Embryonic facial prominence (tissue), 1 donor: Measurements from ENCODE around the gene MAPK7.
A peak's percentile ranks its signal among the peaks of the same experiment; 100 is the strongest.

Experiments
- DNase-seq: peaks from one replicate; pipeline ENCODE4 v3.0.0-alpha.2; 2016; ENCODE audit errors: extremely low spot score

The MAPK7 gene

DNA sequence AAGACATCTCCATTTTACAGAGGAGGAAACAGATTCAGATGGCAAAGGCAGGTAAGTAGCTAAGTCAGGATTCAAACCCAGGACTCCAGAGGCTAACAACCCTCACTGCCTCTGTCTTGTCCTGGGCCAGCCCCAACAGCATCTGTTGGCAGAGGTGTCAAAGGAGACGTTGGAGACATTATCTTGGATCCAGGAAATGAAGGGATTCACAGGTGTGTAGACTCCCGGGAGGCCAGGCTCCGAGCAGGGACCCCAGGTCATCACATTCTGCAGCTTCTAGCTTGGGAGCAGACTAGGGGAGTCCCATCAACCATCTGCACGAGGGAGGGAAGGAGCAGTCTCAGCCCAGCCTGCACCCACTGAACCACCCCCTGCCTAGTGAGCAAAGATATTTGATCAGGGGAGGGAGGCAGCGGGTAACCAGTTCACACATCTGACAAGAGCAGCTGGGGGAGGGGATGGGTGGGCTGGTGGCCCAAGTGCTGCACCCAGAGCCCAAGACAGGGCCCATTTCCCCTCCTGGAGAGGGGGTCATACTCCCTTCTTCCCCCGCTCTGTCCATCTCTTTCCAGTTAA, 14.8 kb upstream of the MAPK7 start:
- no peak for DNase-seq

DNA sequence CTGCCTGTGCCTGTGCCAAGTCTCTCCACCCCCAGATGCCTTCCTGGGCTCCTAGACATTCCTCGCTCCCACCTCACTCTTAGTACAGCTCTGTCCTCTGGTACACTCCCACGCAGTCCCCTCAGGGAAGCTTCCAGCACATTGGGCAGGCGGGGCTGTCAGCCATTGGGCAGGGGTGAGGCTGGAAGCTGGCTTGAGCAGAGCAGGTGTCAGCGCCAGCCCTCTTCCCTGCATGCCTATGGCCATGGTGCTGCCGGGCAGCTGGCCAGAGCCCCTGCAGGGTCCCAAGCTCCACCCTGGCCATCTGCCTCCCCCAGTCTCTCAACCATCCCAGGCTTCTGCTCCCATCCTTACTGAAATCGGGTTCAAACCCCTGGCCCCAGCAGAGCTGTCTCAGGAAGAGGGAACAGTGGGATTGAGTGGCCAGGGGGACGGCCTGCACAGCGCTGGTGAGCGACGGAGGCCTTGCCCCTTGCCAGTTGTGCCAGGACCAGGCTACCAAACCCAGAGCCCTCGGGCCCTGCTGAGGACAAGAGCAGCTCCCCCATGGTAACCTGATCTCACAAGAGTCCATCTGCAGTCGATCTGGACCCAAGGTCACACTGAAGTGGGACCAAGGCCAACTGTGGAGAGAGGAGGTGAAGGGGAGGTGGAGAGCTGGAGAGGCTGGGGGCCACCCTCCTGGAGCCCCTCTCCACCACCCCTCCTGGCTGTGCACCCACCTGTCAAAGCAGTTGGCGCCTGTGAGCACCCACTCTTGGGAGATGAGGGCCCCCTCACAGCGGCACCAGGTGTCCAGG, 13.4 kb upstream of the MAPK7 start:
- DNase-seq: no peak

DNA sequence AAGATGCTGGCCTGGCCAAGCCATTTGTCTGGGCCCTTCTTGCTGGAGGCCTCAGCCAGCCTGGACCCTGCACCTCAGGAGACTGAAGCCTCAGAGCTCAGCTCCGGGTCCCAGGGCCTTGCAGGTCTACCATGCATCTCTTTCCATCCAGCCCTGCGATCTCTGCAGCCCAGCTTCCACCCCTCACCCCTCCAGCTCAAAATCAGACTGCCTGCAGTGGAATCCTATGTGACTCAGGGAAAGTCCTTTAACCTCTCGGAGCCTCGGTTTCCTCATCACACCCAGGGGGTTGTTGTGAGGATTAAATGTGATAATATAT, 12.8 kb upstream of the MAPK7 start:
- no peak for DNase-seq

DNA sequence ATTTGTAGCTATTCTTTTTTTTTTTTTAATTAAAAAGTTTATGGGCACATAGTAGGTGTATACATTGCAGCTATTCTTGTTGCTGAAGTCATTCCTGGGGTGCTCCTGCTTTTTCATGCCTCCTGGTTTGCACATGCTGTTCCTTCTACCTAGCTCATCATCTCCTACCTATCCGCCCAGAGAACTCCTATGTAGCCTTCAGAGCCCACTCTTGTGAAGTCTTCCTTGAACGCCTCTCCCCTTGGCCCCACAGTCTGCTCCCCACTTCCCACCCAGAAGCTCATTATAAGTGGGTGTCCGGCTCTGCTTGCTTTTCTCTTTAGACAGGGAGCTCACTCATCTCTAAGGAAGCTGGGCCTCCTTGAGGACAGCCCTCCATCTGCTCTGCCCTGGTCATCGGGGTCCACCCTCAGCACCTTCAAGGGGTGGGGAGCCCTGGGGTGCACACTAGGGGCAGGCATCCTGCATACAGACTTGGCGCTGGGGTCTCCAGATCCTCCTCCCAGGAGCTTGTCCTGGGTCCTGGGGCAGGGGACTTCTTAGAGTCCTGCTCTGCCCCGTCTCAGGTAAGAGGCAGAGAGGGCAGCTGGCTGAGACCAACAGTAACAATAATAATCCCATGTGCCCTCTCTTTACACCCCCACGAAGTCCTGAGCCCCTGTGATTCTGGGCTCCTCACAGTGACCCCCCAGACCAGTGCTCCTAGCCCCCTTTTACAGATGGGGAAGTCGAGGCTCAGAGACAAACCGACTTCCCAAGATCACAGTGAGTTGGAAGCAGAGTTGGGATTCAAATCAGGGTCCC, 12.3 kb upstream of the MAPK7 start:
- DNase-seq: no peak

DNA sequence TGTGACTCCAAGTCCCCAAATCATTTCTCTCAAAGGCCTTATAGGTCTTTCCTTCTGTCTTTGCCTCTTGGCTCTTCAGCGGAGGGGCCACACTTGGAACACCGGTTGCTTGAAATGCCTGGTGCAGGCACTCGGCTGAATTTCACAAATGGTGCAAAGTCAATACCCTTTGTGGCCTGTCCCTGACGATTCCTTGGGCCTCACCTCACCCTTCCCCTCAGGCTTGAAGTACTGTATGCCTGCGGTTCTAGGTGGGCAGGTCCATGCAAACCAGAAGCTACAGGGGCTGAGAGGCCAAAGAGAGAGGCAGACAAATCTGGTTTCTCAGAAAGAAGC, 11.7 kb upstream of the MAPK7 start:
- no peak for DNase-seq

DNA sequence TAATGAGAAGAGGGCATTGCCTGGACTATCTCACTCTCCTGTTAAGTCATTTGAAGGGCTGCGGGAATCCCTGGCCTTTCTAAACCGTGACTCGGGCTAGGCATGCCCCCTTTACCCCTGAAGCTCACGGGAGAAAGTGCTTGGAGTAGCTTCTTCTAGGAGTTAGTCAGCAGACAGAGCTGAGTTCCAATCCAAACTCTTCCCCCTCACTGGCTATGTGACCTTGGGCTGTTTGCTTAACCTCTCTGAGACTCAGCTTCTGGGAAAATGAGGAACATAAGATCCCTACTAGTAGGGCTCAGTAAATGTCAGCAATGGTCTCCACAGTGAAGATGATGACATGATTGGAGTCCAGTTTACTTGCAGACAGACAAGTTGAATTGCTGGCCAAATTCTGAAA, 10.1 kb upstream of the MAPK7 start:
- DNase-seq: no peak

DNA sequence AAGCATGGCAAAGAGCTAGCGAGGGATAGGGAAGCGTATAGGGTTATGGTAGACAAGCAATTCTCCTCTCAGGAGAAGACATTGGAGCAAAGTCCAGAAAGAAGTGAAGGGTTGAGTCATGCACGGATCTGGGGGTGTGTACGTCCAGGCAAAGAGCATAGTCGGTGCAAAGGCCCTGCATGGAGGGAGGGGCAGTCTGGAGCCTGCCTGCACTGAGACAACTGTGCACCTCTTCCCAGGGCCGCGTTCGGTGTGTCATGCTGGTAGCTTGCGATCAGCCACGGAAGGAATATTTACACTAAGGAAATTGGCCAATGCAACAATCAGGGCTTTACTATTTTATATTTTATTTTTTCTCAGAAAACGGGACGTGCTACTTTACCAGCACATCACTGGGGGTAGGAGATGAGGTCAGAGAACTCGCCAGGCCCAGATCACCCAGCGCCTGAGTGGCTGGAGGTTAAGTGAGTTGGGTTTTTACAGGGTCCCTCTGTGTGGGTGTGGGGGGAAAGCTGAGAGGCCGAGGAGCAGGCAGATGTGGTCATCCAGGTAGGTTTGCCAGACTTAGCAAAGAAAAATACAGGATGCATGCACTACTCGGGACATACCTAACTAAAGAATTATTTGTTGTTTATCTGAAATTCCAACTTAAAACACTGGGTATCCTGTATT, 9.1 kb upstream of the MAPK7 start:
- no peak for DNase-seq

DNA sequence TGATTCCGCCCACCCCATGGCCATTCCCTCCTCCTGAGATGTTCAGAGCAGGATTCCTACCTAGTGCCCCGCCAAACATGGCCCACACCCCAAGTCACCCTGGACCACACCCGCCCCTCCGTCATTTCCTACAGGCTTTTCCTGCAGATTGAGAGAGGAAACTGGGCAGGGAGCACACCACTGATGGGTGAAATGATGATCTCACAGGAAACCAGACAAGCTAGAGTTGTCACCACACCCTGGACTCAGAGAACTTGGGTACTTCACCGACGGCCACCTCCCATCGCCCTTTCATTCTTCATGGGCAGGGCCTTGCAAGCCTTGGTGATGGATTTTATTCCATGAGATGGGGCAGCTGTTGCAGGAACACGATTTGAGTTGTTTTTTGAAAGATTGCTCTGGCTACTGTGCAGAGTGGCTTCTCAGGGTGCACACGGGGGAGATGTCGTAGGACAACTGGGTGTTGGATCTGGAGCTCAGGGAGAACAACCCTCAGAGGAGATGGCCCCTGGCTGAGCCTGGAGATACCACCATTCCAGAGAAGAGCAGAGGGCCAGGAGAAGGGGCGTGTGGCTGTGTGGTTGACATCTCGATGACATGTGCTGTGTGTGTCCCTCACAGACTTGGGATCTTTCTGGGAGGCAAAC, 8.3 kb upstream of the MAPK7 start:
- no peak for DNase-seq

DNA sequence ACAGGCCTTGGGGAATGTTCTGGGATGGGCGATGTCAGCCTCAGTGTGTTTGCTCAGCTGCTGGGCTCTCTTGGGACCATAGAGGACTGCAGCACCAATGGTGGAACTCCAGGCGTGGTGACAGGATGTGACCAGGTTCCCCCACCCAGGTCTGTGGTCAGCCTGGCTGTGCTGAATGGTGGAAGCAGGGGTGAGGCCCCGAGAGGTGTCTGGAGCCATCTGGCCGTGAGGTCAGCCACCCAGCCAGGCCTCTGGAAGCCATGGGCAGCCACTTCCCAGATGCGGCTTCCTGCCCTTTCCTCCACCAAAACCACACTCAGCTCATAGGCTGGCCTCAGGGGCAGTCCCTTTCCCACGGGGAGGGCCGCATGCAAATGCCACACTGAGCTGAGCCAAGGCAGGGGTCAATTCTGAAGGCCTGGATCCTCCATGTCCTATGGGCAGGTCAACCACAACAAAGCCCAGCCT, 7.8 kb upstream of the MAPK7 start:
- DNase-seq: no peak

DNA sequence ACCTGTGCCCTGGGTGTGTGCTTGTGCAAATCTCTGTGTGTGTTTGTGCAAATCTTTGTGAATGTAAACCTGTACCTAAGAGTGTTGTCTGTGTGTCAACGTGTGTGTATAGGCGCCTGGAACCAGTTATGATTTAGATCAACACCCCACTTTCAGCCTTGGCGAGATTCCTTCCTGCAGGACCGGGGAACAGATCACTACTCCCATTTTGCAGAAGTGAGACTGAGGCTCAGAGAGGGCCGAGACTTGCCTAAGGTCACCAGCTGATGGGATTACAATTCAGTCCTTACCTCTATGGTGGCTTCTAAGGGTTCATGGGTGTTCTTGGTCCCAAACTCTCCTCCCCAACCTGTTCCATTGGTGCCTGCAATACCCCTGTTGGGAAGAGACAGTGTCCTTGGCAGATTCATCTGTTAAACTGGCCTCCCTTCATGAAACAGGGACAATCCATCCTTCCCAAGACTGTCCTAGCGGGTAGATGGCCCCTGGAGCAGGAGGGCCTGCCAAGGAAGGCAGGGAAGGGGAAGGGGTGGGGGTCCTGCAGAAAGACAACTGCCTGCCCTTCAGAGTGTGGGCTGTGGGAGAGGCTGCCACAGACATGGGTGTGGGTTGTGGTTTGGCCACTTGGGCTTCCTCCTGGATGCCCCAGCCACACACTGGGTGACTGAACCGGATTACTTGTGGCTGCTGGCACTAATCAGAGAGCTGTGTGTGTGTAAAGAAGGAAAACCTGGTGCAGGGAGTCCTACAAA, 6.9 kb upstream of the MAPK7 start:
- no peak for DNase-seq

DNA sequence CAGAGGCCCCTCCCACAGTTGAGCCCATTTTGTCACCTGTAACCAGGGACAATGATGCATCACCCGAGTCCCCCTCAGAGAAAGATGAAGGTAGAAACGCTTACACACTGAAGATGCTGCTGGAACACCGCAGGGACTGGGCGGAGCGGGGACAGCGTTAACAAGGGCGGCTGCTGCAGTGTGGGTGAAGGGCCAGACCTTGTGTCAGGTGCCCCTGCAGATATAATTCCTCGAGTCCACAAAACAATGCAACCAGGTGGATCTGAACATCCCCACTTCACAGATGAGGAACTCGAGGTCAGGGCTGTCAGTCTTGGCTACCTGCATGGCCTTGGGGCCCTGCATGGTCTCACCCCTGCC, 6.3 kb upstream of the MAPK7 start:
- no peak for DNase-seq

DNA sequence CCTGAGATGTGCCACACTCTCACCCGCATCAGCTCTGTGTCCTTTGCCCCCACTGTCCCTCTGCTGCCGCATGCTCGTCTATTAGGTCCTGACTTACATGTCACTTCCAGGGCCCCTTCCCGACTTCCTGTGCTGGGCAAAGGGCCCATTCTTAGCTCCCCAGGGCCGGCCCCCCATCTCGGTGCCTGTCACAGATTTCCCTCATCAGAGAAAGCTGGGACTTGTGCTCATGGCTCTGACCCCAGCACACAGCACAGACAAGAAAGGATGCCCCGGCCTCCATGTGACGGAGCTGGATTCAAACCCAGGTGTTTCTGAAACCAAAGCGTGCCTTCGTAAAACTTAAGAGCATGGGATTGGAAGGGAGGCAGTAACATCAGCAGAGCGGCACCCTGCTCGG, 5.9 kb upstream of the MAPK7 start:
- DNase-seq: no peak

DNA sequence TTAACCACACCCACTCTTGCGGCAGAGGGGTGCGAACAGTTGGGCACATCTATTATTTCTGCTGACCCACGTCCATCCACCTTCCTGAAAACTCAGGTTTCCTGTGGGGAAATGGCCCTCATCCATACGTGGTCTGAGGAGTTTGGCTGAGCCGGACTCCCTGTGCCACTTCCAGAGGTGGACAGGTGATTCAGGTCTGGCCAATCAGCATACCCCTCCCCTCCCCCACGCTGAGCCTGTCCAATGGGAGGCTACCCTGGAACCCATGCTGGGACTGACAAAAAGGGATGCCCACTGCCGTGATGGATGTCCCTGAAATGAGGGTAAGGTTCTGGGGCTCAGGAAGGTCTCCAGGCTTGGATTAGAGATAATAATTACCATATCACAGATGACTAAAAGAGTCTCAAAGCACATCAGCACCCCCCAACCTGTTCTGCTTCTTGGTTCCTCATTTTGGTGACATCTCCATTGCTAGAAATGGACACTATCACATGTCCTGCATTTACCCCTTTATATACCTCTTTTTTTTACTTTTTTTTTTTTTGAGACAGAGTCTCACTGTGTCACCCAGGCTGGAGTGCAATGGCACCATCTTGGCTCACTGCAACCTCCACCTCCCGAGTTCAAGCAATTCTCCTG, 5.3 kb upstream of the MAPK7 start:
- DNase-seq: no peak

DNA sequence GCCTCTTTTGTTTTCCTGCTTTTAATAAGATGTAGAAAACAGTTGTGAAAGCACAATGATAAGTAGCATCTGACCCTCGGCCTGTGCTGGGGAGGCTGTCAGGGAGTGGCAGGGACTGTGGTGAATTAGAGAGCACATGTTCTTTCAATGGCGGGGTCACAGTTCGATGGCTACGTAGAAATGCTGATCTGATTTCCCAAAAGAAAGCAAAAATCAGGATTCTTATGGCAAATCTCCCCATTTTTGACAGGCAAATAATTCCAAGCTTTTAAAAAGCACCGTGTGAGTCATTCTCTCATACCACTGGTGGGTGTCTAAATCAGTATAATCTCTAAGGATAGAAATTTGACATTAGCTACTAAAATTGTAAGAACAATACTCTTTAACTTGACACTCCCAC, 4.2 kb upstream of the MAPK7 start:
- DNase-seq: no peak

DNA sequence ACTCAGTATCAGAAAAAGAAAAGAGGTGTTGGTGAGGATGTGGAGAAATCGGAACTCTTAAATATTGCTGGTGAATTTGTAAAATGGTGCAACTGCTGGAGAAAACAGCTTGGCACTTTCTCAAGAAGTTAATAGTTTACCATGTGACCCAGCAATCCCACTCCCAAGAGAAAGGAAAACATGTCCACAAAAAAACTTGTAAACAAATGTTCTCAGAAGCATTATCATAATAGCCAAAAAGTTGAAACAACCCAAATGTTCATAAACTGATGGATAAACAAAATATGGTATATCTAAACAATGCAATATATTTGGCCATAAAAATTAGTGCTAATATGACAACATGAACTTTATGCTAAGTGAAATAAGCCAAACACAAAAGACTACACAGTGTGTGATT, 2.6 kb upstream of the MAPK7 start:
- DNase-seq: no peak

DNA sequence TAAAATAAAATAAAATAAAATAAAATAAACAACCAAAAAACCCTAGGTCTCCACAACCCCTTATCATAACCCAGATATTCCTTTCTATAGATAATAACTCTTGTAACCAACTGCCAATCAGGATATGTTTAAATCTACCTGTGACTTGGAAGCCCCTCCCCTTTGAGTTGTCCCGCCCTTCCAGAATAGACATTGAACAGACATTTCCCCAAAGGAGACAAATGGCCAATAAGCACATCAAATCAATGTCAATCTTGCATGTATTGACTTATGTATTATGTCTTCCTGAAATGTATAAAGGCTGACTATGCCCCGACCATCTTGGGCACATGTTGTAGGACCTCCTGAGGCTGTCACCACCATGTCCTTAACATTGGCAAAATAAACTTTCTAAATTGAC, 1.5 kb upstream of the MAPK7 start:
- no peak for DNase-seq

DNA sequence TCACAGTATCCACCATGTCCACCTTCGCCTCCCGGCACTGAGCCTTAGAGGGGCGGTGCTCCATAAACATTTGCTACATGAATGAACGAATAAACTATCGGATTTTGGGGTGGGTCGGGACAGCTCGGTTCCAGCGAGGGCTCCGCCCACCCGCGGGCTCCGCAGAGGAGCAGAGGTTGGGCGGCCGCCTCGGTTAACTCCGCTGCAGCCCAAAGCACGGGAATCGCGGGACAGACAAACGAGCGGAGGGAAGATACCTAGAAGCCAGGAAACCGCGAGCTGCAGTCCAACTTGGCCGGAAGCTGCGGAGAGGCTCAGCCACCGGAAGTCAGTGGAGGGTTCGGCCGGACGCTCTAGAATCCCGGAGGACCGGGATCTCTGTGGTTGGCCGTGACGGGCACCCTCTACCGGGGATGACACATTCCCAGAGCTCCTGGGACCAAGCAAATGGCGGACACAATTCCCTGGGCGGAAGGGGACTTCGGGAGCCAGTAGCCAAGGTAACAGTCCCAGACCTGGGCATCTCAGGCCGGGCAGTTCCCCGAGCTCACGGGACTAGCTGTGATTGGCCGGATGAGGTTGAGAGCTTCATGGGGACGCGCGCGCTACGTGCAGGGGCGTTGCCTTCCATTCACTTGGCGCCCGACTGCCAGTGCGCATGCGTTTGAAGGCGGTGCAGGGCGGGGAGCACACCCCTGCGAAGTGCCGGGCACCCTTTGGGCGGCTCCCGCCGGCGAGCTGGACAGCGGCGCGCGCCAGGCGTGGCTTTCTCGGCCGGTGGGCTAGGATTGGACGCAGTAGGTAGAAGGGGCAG, 489 bp upstream of the MAPK7 start:
- peak; percentile 96 for DNase-seq

DNA sequence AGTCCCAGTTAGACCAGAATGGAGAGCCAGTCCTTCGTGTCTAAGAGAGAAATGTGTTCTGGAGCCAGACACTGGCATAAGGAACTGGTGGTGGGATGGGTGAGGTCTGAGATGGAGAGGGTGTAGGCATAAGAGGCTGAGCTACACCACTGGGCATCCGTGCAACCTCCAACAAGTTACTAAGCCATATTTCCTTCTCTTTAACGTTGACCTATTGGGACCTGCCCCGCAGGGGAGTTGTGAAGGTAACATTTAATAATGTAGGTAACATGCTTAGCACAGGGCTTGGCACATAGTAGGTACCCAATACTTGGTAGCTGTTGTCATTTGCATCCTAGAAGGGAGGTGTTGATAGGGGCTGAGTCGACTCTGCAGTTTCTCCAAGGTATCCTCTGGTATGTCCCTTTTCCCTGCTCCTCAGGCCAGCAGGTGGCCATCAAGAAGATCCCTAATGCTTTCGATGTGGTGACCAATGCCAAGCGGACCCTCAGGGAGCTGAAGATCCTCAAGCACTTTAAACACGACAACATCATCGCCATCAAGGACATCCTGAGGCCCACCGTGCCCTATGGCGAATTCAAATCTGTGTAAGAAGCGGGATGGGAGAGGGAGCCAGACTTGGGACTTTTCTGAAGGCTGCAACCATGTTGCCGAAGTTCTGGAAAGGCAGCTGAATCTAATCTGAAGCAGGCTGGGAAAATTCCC, 1.2 kb downstream of the MAPK7 start:
- no peak for DNase-seq

DNA sequence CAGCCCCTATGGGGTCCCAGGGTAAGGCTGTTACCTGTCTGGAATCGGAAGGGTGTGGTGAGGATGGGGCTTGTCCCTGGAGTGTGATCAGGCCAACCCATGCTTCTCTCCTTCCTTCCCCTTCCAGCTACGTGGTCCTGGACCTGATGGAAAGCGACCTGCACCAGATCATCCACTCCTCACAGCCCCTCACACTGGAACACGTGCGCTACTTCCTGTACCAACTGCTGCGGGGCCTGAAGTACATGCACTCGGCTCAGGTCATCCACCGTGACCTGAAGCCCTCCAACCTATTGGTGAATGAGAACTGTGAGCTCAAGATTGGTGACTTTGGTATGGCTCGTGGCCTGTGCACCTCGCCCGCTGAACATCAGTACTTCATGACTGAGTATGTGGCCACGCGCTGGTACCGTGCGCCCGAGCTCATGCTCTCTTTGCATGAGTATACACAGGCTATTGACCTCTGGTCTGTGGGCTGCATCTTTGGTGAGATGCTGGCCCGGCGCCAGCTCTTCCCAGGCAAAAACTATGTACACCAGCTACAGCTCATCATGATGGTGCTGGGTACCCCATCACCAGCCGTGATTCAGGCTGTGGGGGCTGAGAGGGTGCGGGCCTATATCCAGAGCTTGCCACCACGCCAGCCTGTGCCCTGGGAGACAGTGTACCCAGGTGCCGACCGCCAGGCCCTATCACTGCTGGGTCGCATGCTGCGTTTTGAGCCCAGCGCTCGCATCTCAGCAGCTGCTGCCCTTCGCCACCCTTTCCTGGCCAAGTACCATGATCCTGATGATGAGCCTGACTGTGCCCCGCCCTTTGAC, 2.4 kb downstream of the MAPK7 start:
- no peak for DNase-seq
